ENCODE data around the gene CD47.

- TF ChIP-seq CTCF (IDR thresholded peaks at IDR 0.05) (no peak), POLR2AphosphoS5 (IDR thresholded peaks at IDR 0.05) (no peak), POLR2A (IDR thresholded peaks at IDR 0.05) (peak in 1 of 4 donors; percentile 25), EP300 (IDR thresholded peaks at IDR 0.05) (peak in 1 of 4 donors; percentile 24)
Observed at GRCh38 chr3:108136561-108137459, 46.0 kb upstream of the CD47 start.
